T47D (cell line): ENCODE measurements around the gene OR10P1.
A peak's percentile ranks its signal among the peaks of the same experiment; 100 is the strongest.

Experiments used
- DNase-seq, 2 experiments: peaks; one replicate each; pipeline versions ENCODE4 v3.0.0 to v3.0.0-alpha.2; 2011 to 2012; ENCODE audit warnings: low read depth in 1 of 2, low spot score in 1 of 2
- JUND ChIP-seq: IDR thresholded peaks from 2 replicates; pipeline ENCODE4 v1.6.1; 2012; ENCODE audit warnings: low read depth
- in situ Hi-C: cut with HindIII; loops from 2 replicates; pipeline ENCODE4 v1.10.0; 2016; ENCODE audit warnings: low sequenced_read_pairs, low pct_unique_long_range_greater_than_20kb

Gene OR10P1

DNA sequence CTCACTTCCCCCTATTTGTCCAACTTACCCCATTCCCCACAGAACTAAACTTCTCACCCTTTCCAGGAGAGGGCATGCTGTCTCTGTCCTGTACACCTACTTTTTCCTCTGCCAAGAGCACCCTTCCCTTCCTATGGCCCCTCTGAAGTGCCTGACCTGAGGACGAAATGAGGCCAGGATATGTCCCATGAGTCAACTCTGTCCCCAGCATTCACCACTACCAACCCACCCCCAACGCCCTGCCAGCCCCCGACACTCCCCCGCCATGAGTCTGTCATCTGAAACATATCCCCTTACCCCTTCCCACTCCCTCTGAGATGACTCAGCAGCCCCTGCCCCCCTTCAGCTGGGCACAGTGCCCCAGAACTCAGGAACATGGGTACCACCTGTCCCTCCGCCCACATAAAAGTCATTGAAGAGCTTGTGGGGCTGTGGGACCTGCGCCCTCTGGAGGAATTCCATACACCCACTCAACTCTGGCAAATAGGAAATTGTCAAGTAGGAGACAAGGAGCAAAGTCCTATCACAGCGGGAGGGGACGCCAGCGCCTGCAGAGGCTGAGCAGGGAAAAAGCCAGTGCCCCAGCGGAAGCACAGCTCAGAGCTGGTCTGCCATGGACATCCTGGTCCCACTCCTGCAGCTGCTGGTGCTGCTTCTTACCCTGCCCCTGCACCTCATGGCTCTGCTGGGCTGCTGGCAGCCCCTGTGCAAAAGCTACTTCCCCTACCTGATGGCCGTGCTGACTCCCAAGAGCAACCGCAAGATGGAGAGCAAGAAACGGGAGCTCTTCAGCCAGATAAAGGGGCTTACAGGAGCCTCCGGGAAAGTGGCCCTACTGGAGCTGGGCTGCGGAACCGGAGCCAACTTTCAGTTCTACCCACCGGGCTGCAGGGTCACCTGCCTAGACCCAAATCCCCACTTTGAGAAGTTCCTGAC is 44.7 kb downstream of the OR10P1 start:
- in situ Hi-C loops, result no loop called here
- peak; percentile 42 to 83 for DNase-seq
- no peak for TF ChIP-seq JUND

DNA sequence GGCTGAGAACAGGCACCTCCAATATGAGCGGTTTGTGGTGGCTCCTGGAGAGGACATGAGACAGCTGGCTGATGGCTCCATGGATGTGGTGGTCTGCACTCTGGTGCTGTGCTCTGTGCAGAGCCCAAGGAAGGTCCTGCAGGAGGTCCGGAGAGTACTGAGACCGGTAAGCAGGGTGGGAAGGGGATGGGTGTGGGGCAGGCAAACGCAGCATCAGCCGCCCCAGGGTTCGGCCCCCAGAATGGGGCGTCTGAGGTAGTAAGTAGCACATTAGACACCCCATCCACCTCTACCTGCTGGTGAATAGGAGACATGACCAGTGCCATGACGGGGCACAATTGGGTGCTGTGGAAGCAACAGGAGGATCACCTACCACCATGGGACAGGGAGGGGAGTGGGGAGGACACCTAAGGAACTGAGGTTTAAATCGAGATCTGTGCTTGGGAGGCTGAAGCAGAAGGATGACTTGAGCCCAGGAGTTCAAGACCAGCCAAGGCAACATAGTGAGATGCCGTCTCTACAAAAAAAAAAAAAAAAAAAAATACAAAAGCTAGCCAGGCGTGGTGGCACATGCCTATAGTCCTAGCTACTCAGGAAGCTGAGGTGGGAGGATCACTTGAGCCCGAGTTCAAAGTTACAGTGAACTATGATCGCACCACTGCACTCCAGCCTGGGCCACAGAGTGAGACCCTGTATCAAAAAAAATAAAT is 45.5 kb downstream of the OR10P1 start:
- TF ChIP-seq JUND, result no peak
- in situ Hi-C loops, result no loop called here
- no peak for DNase-seq

DNA sequence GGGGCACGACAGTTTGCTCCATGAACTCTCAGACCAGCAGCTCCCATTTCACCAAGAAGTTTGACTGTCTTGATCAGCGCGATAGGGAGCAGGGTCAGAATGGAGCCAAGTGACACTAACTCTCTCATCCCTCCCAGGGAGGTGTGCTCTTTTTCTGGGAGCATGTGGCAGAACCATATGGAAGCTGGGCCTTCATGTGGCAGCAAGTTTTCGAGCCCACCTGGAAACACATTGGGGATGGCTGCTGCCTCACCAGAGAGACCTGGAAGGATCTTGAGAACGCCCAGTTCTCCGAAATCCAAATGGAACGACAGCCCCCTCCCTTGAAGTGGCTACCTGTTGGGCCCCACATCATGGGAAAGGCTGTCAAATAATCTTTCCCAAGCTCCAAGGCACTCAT is 47.0 kb downstream of the OR10P1 start:
- no peak for TF ChIP-seq JUND
- in situ Hi-C loops, result no loop called here
- no peak for DNase-seq

DNA sequence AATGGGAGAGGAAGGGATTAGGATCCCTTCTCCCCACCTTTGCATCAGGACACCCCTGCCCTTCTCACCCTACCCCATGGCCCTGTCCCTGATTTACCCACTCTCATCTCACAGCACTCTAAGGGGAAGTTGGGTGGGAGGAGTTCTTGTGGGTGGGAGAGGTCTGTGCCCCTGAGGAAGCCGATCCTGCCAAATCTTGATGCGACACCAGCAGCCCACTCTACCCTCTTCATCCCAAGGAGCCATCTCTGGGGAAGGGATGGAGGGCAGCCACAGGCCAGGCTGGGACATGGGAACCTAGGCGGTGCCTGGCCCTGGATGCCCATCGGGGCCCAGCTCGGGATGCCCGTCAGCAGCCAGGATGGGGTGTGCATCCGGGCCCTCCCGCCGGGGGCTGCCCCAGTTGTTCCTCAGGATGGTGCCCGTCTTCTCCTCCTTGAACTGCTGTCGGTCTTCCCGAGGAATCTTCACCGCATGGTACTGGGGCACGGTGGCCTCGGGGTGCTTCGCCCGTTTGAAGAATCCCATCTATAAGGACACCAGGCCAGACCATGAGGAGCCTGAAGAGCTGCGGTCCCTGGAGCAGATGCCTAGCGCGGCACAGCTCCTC is 48.2 kb downstream of the OR10P1 start:
- in situ Hi-C loops, result no loop called here
- no peak for DNase-seq
- no peak for TF ChIP-seq JUND

DNA sequence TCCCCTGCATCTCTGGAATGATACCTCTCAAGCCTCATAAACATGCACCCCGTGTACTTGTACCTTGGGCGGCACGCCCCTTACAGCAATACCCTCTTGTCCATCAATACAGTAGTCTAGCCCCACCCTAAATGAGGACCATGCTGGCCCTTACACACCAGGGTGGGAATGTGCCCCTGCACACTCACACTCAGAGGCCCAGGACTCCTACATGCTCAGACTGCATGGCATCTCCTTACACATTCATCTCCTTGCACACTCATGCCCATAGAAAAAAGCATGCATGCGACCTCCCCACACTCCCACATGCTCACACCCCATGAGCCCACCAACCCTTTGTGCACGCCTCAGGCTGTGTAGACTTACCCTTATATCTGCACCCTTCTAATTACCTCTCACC is 49.0 kb downstream of the OR10P1 start:
- no peak for DNase-seq
- TF ChIP-seq JUND, result no peak
- in situ Hi-C loops, result no loop called here

DNA sequence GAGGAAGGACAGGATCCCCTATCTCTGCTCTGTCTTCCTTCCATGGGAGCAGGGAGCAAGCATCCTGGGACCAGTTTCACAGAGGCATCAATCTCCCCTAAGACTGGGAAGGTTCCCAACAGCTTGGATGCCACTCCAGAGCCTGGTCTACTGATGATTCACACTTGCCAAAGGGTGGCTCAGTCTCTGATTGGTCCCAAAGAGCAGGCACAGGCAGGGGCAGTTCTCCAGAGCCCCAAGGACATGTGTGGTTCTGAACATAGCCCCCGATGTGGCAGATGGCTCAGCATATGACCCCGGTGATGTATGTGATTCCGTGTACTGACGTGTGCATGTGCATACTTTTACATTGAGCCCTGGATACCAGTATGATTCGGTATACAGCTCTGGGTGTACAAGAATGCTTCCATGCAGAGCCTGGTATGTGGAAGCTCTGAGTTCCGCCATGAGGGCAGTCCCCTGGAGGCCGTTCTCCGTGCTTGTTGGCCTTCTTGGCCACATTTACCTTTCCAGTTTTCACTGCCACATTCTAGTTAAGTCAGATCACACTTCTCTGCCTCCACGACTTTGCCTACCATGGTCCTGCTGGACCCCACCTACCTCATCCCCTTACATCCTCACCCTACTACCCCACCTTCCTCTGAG is 49.8 kb downstream of the OR10P1 start:
- TF ChIP-seq JUND, result no peak
- DNase-seq, result no peak
- in situ Hi-C loops, result no loop called here
